Skeletal muscle tissue (tissue), 5 donors: ENCODE data around the gene SLC29A1. TPM values are rescaled to one million over a fixed set of nuclear protein-coding genes. Genes with fewer than 3 reads are reported as not detected.

Source experiments
- H3K27ac ChIP-seq: one replicate; pipeline ENCODE4 v1.7.0; 2013; ENCODE audit warnings: mild to moderate bottlenecking, low read depth, low read length, inconsistent platforms
- H3K27me3 ChIP-seq, 3 donors: one replicate each; pipeline ENCODE4 v1.7.0; 2013; ENCODE audit warnings: low read length in 3 of 3; ENCODE audit not compliant: control insufficient read depth in 3 of 3, insufficient read depth in 3 of 3
- H3K36me3 ChIP-seq, 3 donors: one replicate each; pipeline ENCODE4 v1.7.0; 2013; ENCODE audit warnings: low read length in 3 of 3; ENCODE audit not compliant: control insufficient read depth in 3 of 3, insufficient read depth in 3 of 3
- H3K4me1 ChIP-seq, 3 donors: one replicate each; pipeline ENCODE4 v1.7.0; 2013; ENCODE audit warnings: low read length in 3 of 3, mild to moderate bottlenecking in 3 of 3; ENCODE audit not compliant: control insufficient read depth in 3 of 3, insufficient read depth in 3 of 3
- H3K4me3 ChIP-seq, 3 donors: one replicate each; pipeline ENCODE4 v1.7.0; 2013; ENCODE audit warnings: low read length in 3 of 3
- H3K9ac ChIP-seq, 3 donors: one replicate each; pipeline ENCODE4 v1.7.0; 2013; ENCODE audit warnings: low read length in 3 of 3, mild to moderate bottlenecking in 3 of 3, moderate library complexity in 2 of 3, low read depth in 1 of 3
- H3K9me3 ChIP-seq, 3 donors: one replicate each; pipeline ENCODE4 v1.7.0; 2013; ENCODE audit warnings: low read length in 3 of 3; ENCODE audit not compliant: control insufficient read depth in 3 of 3
- small RNA-seq: library from RNA; depleted of rRNA; stranded (forward); fragments of <200 nt; gene quantifications from one replicate; pipeline ENCODE3, GENCODE V24; 2014
- total RNA-seq: library from RNA; depleted of rRNA; stranded (reverse); fragments of >200 nt; gene quantifications from one replicate; pipeline ENCODE4 v1.2.3, GENCODE V29; 2014
- donor health status: Osteomylitis.

SLC29A1 gene
- total RNA-seq, 1 donor from 2014 or later, result 14.6 TPM

- Histone ChIP-seq H3K27ac (no peak overlapping the region), H3K4me1 (peaks cover 0 to 5% (median 3%) of the 10 kb centered on the region in 3 donors), H3K27me3 (peaks cover 42 to 52% (median 42%) of the 10 kb centered on the region in 3 donors), H3K4me3 (no peak overlapping the region), H3K9me3 (no peaks in the 10 kb centered on the region), H3K9ac (no peak overlapping the region), H3K36me3 (no peaks in the 10 kb centered on the region)
Measured at GRCh38 chr6:44278774-44279697, 55.6 kb downstream of the SLC29A1 start.

Small RNA genes within 50 kb of the gene (small RNA-seq; reads per million reads assigned to genes)
- gene RN7SL811P, result not detected

Other genes with a start within 250 kb of the SLC29A1 start
- gene MRPL14, start 96.1 kb upstream of the SLC29A1 start, total RNA-seq, result 57.4 TPM
- 11.5 TPM for gene TMEM63B, start 96.0 kb upstream of the SLC29A1 start, total RNA-seq
- 0.52 TPM for gene CAPN11, start 64.8 kb upstream of the SLC29A1 start, total RNA-seq
- gene MYMX, start 6.7 kb upstream of the SLC29A1 start, total RNA-seq, result 7.3 TPM
- 474 TPM for gene HSP90AB1, start 23.5 kb downstream of the SLC29A1 start, total RNA-seq
- 26.1 TPM for gene SLC35B2, start 33.9 kb downstream of the SLC29A1 start, total RNA-seq
- 6.3 TPM for gene NFKBIE, start 42.0 kb downstream of the SLC29A1 start, total RNA-seq
- gene TMEM151B, start 46.9 kb downstream of the SLC29A1 start, total RNA-seq, result not detected
- 9.9 TPM for gene AARS2, start 89.8 kb downstream of the SLC29A1 start, total RNA-seq
- not detected for gene SPATS1, start 119.1 kb downstream of the SLC29A1 start, total RNA-seq
- 19.3 TPM for gene CDC5L, start 164.1 kb downstream of the SLC29A1 start, total RNA-seq